HCT116 (cell line): Measurements from ENCODE around the gene PKP3. TPM values are rescaled to one million over a fixed set of nuclear protein-coding genes. Genes with fewer than 3 reads are reported as not detected.

Experiments used
- ATAC-seq: fragments of 200-7000 bp; cut with Tn5 transposase; 2 replicates; pipeline ENCODE4 v1.9.1; 2020; ENCODE audit warnings: mild to moderate bottlenecking, moderate library complexity
- BruUV-seq: library from RNA; stranded (reverse); fragments of 400-500 nt; replicated peaks from 2 replicates; lab custom pipeline; 2021; lab: Mats Ljungman, UMichigan
- CTCF ChIA-PET: fragments of 300-600 bp; sonication (Branson Sonifier 250); formaldehyde crosslinking; loops from one replicate; lab custom pipeline; 2021; ENCODE audit warnings: antibody characterized with exemption; lab: Charles Lee
- POLR2A ChIA-PET: fragments of 300-600, 350-600 bp; sonication (Branson Sonifier 250); formaldehyde crosslinking; loops from one replicate; lab custom pipeline; 2021; ENCODE audit warnings: antibody characterized with exemption; lab: Charles Lee
- RAD21 ChIA-PET, 2 experiments: fragments of 300-600 bp; sonication (Branson Sonifier 250); formaldehyde crosslinking; loops; one replicate each; lab custom pipeline; 2023; ENCODE audit warnings: low total read pairs in 2 of 2; ENCODE audit not compliant: uncharacterized antibody in 2 of 2, unreplicated experiment in 2 of 2, low non-redundant PET in 1 of 2; lab: Charles Lee
- DNase-seq: peaks from one replicate; pipeline ENCODE4 v3.0.0-alpha.2; 2010; ENCODE audit warnings: low read depth, low spot score
- H2AFZ ChIP-seq: fragments of 200-600 bp; shearing (Covaris generic), sonication (generic); 2 replicates; pipeline ENCODE4 v1.6.1; 2017; ENCODE audit warnings: low read depth, mixed run types, mixed read lengths, antibody characterized with exemption, low read length; ENCODE audit not compliant: poor library complexity, severe bottlenecking
- H3K27ac ChIP-seq: 2 replicates; pipeline ENCODE4 v1.5.1; 2012; ENCODE audit warnings: low read depth, low read length
- H3K27me3 ChIP-seq: fragments of 200-600 bp; sonication (generic); 2 replicates; pipeline ENCODE4 v1.6.1; 2016; ENCODE audit warnings: mixed run types, low read length, mixed read lengths; ENCODE audit not compliant: insufficient read depth
- H3K36me3 ChIP-seq, 2 experiments: fragments of 200-500 bp in 1 of 2; fragments of 200-600 bp in 1 of 2; sonication (Bioruptor generic) in 1 of 2; sonication (generic) in 1 of 2; 2 replicates each; pipeline versions ENCODE4 v1.5.1 to v1.6.1; 2014 to 2016; ENCODE audit warnings: low read length in 2 of 2, inconsistent platforms in 1 of 2, mixed read lengths in 1 of 2, mixed run types in 1 of 2; ENCODE audit not compliant: insufficient read depth in 2 of 2, control insufficient read depth in 1 of 2
- H3K4me1 ChIP-seq, 2 experiments: fragments of 200-600 bp in 1 of 2; sonication (generic) in 1 of 2; 2 replicates each; pipeline versions ENCODE4 v1.5.1 to v1.6.1; 2012 to 2017; ENCODE audit warnings: low read length in 2 of 2, inconsistent platforms in 1 of 2, mild to moderate bottlenecking in 1 of 2, mixed read lengths in 1 of 2, mixed run types in 1 of 2, moderate library complexity in 1 of 2; ENCODE audit not compliant: insufficient read depth in 2 of 2, control insufficient read depth in 1 of 2
- H3K4me2 ChIP-seq: fragments of 200-600 bp; sonication (generic); 2 replicates; pipeline ENCODE4 v1.6.1; 2017; ENCODE audit warnings: mixed run types, low read length, mixed read lengths
- H3K4me3 ChIP-seq, 2 experiments: fragments of 200-600 bp in 1 of 2; sonication (generic) in 1 of 2; replicated peaks in 1 of 2; 2 replicates each; pipeline ENCODE4 v1.5.1; 2011 to 2016; ENCODE audit warnings: low read length in 2 of 2, control low read depth in 1 of 2, low read depth in 1 of 2, mild to moderate bottlenecking in 1 of 2, mixed read lengths in 1 of 2, mixed run types in 1 of 2
- H3K79me2 ChIP-seq: fragments of 200-600 bp; sonication (generic); 2 replicates; pipeline ENCODE4 v1.6.1; 2017; ENCODE audit warnings: mild to moderate bottlenecking, mixed run types, low read length, moderate library complexity, mixed read lengths; ENCODE audit not compliant: insufficient read depth
- H3K9ac ChIP-seq: fragments of 200-600 bp; sonication (generic); 2 replicates; pipeline ENCODE4 v1.6.1; 2016; ENCODE audit warnings: low read length, mixed read lengths
- H3K9me2 ChIP-seq: fragments of 200-600 bp; sonication (generic), shearing (Covaris generic); 2 replicates; pipeline ENCODE4 v1.6.1; 2017; ENCODE audit warnings: mixed run types, mild to moderate bottlenecking, moderate library complexity; ENCODE audit not compliant: insufficient read depth
- H3K9me3 ChIP-seq, 2 experiments: fragments of 200-500 bp in 1 of 2; fragments of 200-600 bp in 1 of 2; sonication (Bioruptor generic) in 1 of 2; sonication (generic) in 1 of 2; 2 replicates each; pipeline ENCODE4 v1.6.1; 2014 to 2017; ENCODE audit warnings: low read length in 2 of 2, mixed read lengths in 2 of 2, inconsistent platforms in 1 of 2, low read depth in 1 of 2, mild to moderate bottlenecking in 1 of 2, mixed run types in 1 of 2, moderate library complexity in 1 of 2; ENCODE audit not compliant: control insufficient read depth in 1 of 2, insufficient read depth in 1 of 2
- H4K20me1 ChIP-seq: fragments of 200-600 bp; sonication (generic), shearing (Covaris generic); 2 replicates; pipeline ENCODE4 v1.6.1; 2017; ENCODE audit warnings: mixed run types, mild to moderate bottlenecking, moderate library complexity; ENCODE audit not compliant: insufficient read depth
- CBX3 ChIP-seq: IDR thresholded peaks from 2 replicates; pipeline ENCODE4 v1.6.1; 2012; ENCODE audit warnings: low read depth
- CEBPB ChIP-seq: IDR thresholded peaks from 2 replicates; pipeline ENCODE4 v1.6.1; 2012; ENCODE audit warnings: low read depth
- EGR1 ChIP-seq: IDR thresholded peaks from 2 replicates; pipeline ENCODE4 v1.6.1; 2012; ENCODE audit warnings: low read depth
- ELF1 ChIP-seq: IDR thresholded peaks from 2 replicates; pipeline ENCODE4 v1.6.1; 2012; ENCODE audit warnings: low read depth, borderline replicate concordance
- EZH2 ChIP-seq: fragments of 200-600 bp; sonication (generic); IDR thresholded peaks from 2 replicates; pipeline ENCODE4 v1.6.1; 2017; ENCODE audit warnings: antibody characterized with exemption, mixed run types
- FOSL1 ChIP-seq: IDR thresholded peaks from 2 replicates; pipeline ENCODE4 v1.6.1; 2012; ENCODE audit warnings: low read depth
- JUND ChIP-seq: IDR thresholded peaks from 2 replicates; pipeline ENCODE4 v1.6.1; 2012
- MAX ChIP-seq: IDR thresholded peaks from 2 replicates; pipeline ENCODE4 v1.6.1; 2012
- POLR2A ChIP-seq: IDR thresholded peaks from 2 replicates; pipeline ENCODE4 v1.7.0; 2011; ENCODE audit warnings: borderline replicate concordance; ENCODE audit not compliant: insufficient read depth, insufficient read length; ENCODE audit errors: extremely low read depth
- POLR2AphosphoS5 ChIP-seq: IDR thresholded peaks from 2 replicates; pipeline ENCODE4 v1.6.1; 2011; ENCODE audit warnings: mild to moderate bottlenecking, low read depth, low read length, moderate library complexity
- RAD21 ChIP-seq: IDR thresholded peaks from 2 replicates; pipeline ENCODE4 v1.6.1; 2012; ENCODE audit warnings: low read depth, mild to moderate bottlenecking
- REST ChIP-seq: IDR thresholded peaks from 2 replicates; pipeline ENCODE4 v1.6.1; 2012; ENCODE audit warnings: low read depth
- SIN3A ChIP-seq: IDR thresholded peaks from 2 replicates; pipeline ENCODE4 v1.6.1; 2012; ENCODE audit warnings: low read depth
- TCF7L2 ChIP-seq: IDR thresholded peaks from 2 replicates; pipeline ENCODE4 v1.7.0; 2011; ENCODE audit warnings: borderline replicate concordance, inconsistent platforms; ENCODE audit not compliant: insufficient read depth, insufficient read length; ENCODE audit errors: extremely low read depth
- YY1 ChIP-seq: IDR thresholded peaks from 2 replicates; pipeline ENCODE4 v1.6.1; 2011; ENCODE audit warnings: low read length, low read depth, moderate library complexity, mild to moderate bottlenecking; ENCODE audit not compliant: insufficient replicate concordance; ENCODE audit errors: extremely low read depth
- ZBTB33 ChIP-seq: IDR thresholded peaks from 2 replicates; pipeline ENCODE4 v1.6.1; 2011; ENCODE audit warnings: mild to moderate bottlenecking, low read length, moderate library complexity; ENCODE audit not compliant: insufficient replicate concordance; ENCODE audit errors: extremely low read depth
- ZNF274 ChIP-seq: fragments of 200-500 bp; sonication (Bioruptor generic); IDR thresholded peaks from 2 replicates; pipeline ENCODE4 v1.6.1; 2014; ENCODE audit warnings: mild to moderate bottlenecking, low read depth, low read length, inconsistent platforms
- intact Hi-C: fragments of 100-400 bp; cut with micrococcal nuclease; formaldehyde crosslinking; loops from 2 replicates; pipeline ENCODE4 v1.10.0; 2022
- total RNA-seq: library from RNA; stranded (reverse); gene quantifications from one replicate; pipeline ENCODE4 v1.2.1, GENCODE V29; 2021; ENCODE audit not compliant: unreplicated experiment
- TF ChIP-seq, protein P1 (sequence below): IDR thresholded peaks from 2 replicates; pipeline ENCODE4 v1.6.1; 2012

PKP3 gene
- total RNA-seq, 1 experiment from 2014 or later, result 157 TPM

DNA sequence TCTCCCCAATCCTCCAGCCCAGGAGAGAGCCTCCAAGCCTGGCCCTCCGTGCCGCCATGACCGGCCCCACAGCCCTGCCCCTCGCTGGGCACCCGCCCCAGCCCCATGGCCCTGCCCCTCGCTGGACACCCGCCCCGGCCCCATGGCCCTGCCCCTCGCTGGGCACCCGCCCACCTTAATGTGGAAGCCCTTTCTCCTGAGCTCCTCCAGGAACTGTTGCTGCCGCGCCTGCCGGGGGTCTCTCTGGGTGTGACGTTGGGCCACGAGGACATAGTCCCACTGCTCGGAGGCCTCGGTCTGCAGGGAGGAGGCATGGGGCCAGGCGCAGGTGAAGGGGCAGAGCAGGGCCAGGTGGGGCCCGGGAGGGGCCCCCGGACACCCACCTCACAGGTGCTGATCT lies 39.6 kb downstream of the PKP3 start:
- Histone ChIP-seq H3K4me3 (no peak overlapping the region), H4K20me1 (no peaks in the 10 kb centered on the region), H3K79me2 (peaks cover 3% of the 10 kb centered on the region; the same call in 1 of the 2 replicates), H3K4me1 (no peaks in the 10 kb centered on the region; a peak in 1 of 4 replicates), H3K36me3 (0 out of 4 replicates have a peak, but pooled peaks cover 0 to 3% of the 10 kb centered on the region in 2 experiments), H3K9ac (no peak overlapping the region), H3K9me3 (no peaks in the 10 kb centered on the region; a peak in 1 of 4 replicates), H3K4me2 (no peak overlapping the region), H2AFZ (no peak overlapping the region), H3K27ac (no peak overlapping the region), H3K27me3 (no peaks in the 10 kb centered on the region), H3K9me2 (no peaks in the 10 kb centered on the region)
- POLR2A ChIA-PET, result no interaction called here
- RAD21 ChIA-PET, result no interaction called here
- CTCF ChIA-PET, result no interaction called here
- BruUV-seq, result no TSS peak
- no peak for ATAC-seq
- no peak for DNase-seq
- intact Hi-C loops, result no loop called here
- TF ChIP-seq CBX3 (no peak), YY1 (no peak), RAD21 (no peak), TCF7L2 (no peak), POLR2AphosphoS5 (no peak), ZBTB33 (no peak), ZNF274 (no peak), JUND (no peak), FOSL1 (no peak), MAX (no peak), EGR1 (no peak), REST (no peak), POLR2A (no peak), EZH2 (no peak), ELF1 (no peak), SIN3A (no peak), CEBPB (no peak)
- TF ChIP-seq, protein P1, sequence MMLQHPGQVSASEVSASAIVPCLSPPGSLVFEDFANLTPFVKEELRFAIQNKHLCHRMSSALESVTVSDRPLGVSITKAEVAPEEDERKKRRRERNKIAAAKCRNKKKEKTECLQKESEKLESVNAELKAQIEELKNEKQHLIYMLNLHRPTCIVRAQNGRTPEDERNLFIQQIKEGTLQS, result no peak
